Spleen (tissue), 7 donors: ENCODE data around the gene PSENEN.

ENCODE experiments used
- CTCF ChIP-seq, 11 experiments: fragments of 200-600 bp in 7 of 11; fragments of 450-650 bp in 4 of 11; sonication (generic) in 4 of 11; IDR thresholded peaks in 8 of 11; conservative IDR thresholded peaks in 3 of 11; 1 replicate in 7 of 11; 2 replicates in 4 of 11; pipeline versions ENCODE4 v1.4.0 to v1.8.0; 2016 to 2021; ENCODE audit warnings: antibody characterized with exemption in 11 of 11, inconsistent platforms in 4 of 11, mild to moderate bottlenecking in 1 of 11
- POLR2A ChIP-seq, 3 donors: fragments of 450-650 bp; IDR thresholded peaks; one replicate each; pipeline ENCODE4 v1.5.1; 2017; ENCODE audit warnings: antibody characterized with exemption in 3 of 3, mild to moderate bottlenecking in 1 of 3
- donor health status: DM: no; HTN: no; CAD: no; lungs with moderate emphysema.
- donor health status: DM: no; HTN: no; CAD: no.
- donor health status: DM: no; HTN: no; CAD: no.

- TF ChIP-seq CTCF (IDR thresholded peaks at IDR 0.05 in 8 of 11, conservative IDR thresholded peaks at IDR 0.05 in 3 of 11): peak in 7 of 11 experiments; percentile 3 to 42 (median 17)
- TF ChIP-seq POLR2A (IDR thresholded peaks at IDR 0.05): peak in 2 of 3 donors; percentile 10 to 35
These were observed 4.8 kb upstream of the PSENEN start for GRCh38 chr19:35740423-35741202.
